ENCODE measurements around the gene SP9. TPM values are rescaled to one million over a fixed set of nuclear protein-coding genes. Genes with fewer than 3 reads are reported as not detected.

Gene SP9
- total RNA-seq, 2 donors from 2014 or later, result not detected

DNA sequence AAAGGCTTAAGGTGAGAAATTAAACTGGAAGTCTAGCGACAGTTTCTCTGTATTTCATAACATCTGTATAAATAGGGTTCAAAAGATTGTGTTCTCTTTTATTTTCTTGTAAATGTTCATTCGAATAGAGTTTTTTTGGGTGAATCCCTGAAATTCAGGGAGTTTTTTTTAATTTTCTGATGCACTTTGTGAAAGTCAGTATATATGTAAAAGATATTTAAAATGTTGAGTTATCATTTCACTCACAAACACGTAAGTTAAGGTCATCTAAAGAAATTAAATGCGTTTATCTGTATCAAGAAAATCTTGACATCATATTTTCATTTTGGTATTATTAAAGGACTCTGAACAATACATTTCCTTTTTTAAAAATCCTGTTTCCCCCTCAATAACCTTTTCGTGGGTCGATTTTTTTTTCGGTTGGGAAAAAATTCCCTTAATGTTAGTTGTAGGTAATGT lies 3.4 kb downstream of the SP9 start:
- peaks cover 26% of the 10 kb centered on the region for H3K4me1 Mint-ChIP-seq
- no peak for DNase-seq
- H3K9me3 ChIP-seq (ENCODE audit: control insufficient read depth, low read length), result no peaks in the 10 kb centered on the region
- peaks cover 93% of the 10 kb centered on the region for H3K27me3 Mint-ChIP-seq (ENCODE audit: insufficient read depth)
- H3K9ac ChIP-seq (ENCODE audit: extremely low read depth, low read length, poor library complexity, severe bottlenecking), result no peak overlapping the region
- 0 to 26% methylated on average over 1 to 4 of the region's 7 CpGs for WGBS, 2 experiments (ENCODE audit: insufficient coverage in 1 of 2, insufficient read length in 1 of 2)
- no peaks in the 10 kb centered on the region for H3K9me3 Mint-ChIP-seq
- H3K4me3 Mint-ChIP-seq, result peak overlapping the region; percentile 45
- H3K4me3 ChIP-seq (ENCODE audit: low read length), result peak overlapping the region; percentile 74
- H3K27me3 ChIP-seq (ENCODE audit: control insufficient read depth, insufficient read depth, low read length, poor library complexity, severe bottlenecking), result peaks cover 99% of the 10 kb centered on the region
- TF ChIP-seq, protein P1, sequence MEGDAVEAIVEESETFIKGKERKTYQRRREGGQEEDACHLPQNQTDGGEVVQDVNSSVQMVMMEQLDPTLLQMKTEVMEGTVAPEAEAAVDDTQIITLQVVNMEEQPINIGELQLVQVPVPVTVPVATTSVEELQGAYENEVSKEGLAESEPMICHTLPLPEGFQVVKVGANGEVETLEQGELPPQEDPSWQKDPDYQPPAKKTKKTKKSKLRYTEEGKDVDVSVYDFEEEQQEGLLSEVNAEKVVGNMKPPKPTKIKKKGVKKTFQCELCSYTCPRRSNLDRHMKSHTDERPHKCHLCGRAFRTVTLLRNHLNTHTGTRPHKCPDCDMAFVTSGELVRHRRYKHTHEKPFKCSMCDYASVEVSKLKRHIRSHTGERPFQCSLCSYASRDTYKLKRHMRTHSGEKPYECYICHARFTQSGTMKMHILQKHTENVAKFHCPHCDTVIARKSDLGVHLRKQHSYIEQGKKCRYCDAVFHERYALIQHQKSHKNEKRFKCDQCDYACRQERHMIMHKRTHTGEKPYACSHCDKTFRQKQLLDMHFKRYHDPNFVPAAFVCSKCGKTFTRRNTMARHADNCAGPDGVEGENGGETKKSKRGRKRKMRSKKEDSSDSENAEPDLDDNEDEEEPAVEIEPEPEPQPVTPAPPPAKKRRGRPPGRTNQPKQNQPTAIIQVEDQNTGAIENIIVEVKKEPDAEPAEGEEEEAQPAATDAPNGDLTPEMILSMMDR (conservative IDR thresholded peaks at IDR 0.05), result no peak
- H3K36me3 ChIP-seq (ENCODE audit: control insufficient read depth, insufficient read depth, low read length), result no peaks in the 10 kb centered on the region
- no peak overlapping the region for H3K27ac ChIP-seq (ENCODE audit: low read depth, low read length)
- peaks cover 9% of the 10 kb centered on the region for H3K4me1 ChIP-seq (ENCODE audit: control insufficient read depth, insufficient read depth, low read length)
- H3K27ac Mint-ChIP-seq, result no peak overlapping the region
- no peaks in the 10 kb centered on the region for H3K36me3 Mint-ChIP-seq (ENCODE audit: low read depth)

DNA sequence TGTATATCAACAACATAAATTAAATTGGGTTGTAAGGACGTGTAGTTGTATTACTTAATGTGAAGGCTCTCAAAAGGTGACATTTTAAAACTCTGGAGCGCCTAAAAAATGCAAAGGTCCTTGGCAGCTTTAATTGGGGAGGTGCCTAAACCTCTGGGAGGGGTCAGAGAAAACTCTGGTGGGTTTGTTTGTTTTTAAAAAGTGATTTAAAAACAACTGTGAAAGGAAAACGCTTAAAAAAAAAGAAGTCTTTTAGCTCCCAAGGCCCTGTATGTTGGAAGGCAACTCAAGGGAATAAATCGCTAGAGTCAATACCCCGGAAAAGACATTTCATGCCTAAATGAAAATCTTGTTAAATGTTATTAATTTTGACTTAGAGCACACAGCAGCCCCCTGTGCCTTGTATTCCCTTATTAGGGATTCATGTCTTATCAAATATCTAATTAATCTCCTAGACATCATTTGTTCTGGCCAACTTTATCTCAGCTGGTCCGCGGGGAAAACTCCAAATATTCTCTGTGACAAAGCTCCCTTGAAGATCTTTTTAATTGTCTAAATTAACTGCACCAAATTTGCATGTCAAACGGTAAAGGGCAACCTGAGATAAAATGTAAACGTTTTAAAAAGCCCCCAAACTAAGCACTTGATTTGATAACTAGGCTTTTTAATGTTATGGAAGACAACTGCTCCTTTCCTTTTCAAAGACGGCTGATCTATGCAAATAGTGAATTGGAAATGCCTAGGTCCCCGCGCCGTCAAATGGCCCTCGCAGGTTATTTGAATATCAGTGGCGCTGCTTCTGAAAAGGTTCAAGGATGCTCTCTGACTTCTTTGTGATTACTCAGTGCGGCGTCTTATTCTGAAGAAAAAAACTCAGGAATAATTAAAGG lies 4.2 kb downstream of the SP9 start:
- no peaks in the 10 kb centered on the region for H3K36me3 Mint-ChIP-seq (ENCODE audit: low read depth)

DNA sequence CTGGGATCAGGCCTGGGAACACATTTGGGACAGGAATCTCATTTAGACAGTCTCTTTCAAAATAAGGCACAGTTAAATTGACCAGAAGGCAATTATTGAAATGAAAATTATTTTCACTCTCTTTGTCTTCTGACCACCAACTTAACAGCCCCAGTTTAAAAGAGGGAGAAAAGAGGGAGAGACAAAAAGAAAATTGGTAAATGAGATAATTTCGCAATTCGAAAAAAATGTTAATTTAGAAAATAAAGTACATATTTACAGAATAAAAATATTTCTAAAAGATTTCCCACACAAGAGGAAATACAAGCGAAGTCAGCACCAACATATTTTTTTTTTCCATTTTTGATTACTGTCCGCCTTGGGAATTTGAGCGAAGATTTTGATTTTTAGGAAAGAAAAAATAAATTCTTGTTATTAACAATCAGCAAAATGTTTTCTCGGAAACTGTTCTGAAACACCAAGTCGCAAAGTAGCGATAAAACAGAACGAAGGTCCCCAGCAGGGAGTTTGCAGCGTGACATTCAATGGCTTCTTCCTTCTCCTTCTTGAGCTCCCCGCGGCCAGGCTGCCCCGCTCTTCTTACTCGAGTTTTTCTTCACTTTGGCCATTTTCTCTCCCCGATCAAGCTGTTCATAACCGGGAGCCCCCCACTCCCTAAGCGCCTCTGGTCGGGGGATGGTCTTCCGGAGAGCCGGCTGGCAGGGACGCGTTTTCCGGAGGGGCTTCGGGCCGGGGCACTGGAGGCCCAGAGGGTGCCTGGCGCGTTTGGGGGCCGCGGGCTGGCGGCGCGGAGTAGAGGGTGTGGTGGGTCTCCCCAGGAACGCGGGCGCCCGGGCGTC lies 5.0 kb downstream of the SP9 start:
- H3K9me3 Mint-ChIP-seq, result no peaks in the 10 kb centered on the region
- no peaks in the 10 kb centered on the region for H3K9me3 ChIP-seq (ENCODE audit: control insufficient read depth, low read length)
- TF ChIP-seq, protein P1 (conservative IDR thresholded peaks at IDR 0.05), result no peak
- H3K27ac Mint-ChIP-seq, result no peak overlapping the region
- peaks cover 94% of the 10 kb centered on the region for H3K27me3 Mint-ChIP-seq (ENCODE audit: insufficient read depth)
- H3K4me3 ChIP-seq (ENCODE audit: low read length), result peak overlapping the region; percentile 78
- peaks cover 28% of the 10 kb centered on the region for H3K4me1 Mint-ChIP-seq
- H3K36me3 Mint-ChIP-seq (ENCODE audit: low read depth), result no peaks in the 10 kb centered on the region
- H3K9ac ChIP-seq (ENCODE audit: extremely low read depth, low read length, poor library complexity, severe bottlenecking), result no peak overlapping the region
- H3K4me1 ChIP-seq (ENCODE audit: control insufficient read depth, insufficient read depth, low read length), result peaks cover 3% of the 10 kb centered on the region
- peak overlapping the region; percentile 47 for H3K4me3 Mint-ChIP-seq
- peaks cover 99% of the 10 kb centered on the region for H3K27me3 ChIP-seq (ENCODE audit: control insufficient read depth, insufficient read depth, low read length, poor library complexity, severe bottlenecking)
- WGBS, 2 experiments (ENCODE audit: insufficient coverage in 1 of 2, insufficient read length in 1 of 2), result 1% methylated on average over 16 to 35 of the region's 37 CpGs
- DNase-seq, result peak; percentile 70
- H3K36me3 ChIP-seq (ENCODE audit: control insufficient read depth, insufficient read depth, low read length), result no peaks in the 10 kb centered on the region
- H3K27ac ChIP-seq (ENCODE audit: low read depth, low read length), result no peak overlapping the region

More for the DNA sequence above, 4.2 kb downstream of the SP9 start:
- no peak overlapping the region for H3K27ac ChIP-seq (ENCODE audit: low read depth, low read length)
- Mint-ChIP-seq H3K27ac (no peak overlapping the region), H3K4me3 (no peak overlapping the region), H3K4me1 (peaks cover 24% of the 10 kb centered on the region), H3K9me3 (no peaks in the 10 kb centered on the region), H3K27me3 (ENCODE audit: insufficient read depth) (peaks cover 93% of the 10 kb centered on the region)
- 2 to 3% methylated on average over 14 to 17 of the region's 17 CpGs for whole genome bisulfite sequencing, 2 experiments (ENCODE audit: insufficient coverage in 1 of 2, insufficient read length in 1 of 2)
- TF ChIP-seq, protein P1 (conservative IDR thresholded peaks at IDR 0.05), result no peak
- peak; percentile 70 for DNase-seq
- no peaks in the 10 kb centered on the region for H3K36me3 ChIP-seq (ENCODE audit: control insufficient read depth, insufficient read depth, low read length)
- no peak overlapping the region for H3K4me3 ChIP-seq (ENCODE audit: low read length)
- peaks cover 9% of the 10 kb centered on the region for H3K4me1 ChIP-seq (ENCODE audit: control insufficient read depth, insufficient read depth, low read length)
- H3K9ac ChIP-seq (ENCODE audit: extremely low read depth, low read length, poor library complexity, severe bottlenecking), result no peak overlapping the region
- H3K27me3 ChIP-seq (ENCODE audit: control insufficient read depth, insufficient read depth, low read length, poor library complexity, severe bottlenecking), result peaks cover 99% of the 10 kb centered on the region
- H3K9me3 ChIP-seq (ENCODE audit: control insufficient read depth, low read length), result no peaks in the 10 kb centered on the region

Measured in endodermal cell (in vitro differentiated cells).